COLO829 (cell line): ENCODE data around the gene NPPC.
"Not testable (repeated sequence)": the region's sequence is repeated elsewhere in the genome, so short reads cannot be mapped to it uniquely, and the experiment has no call there.

Source experiments
- DNase-seq: peaks from one replicate; pipeline ENCODE4 v3.0.0; 2012; ENCODE audit warnings: low spot score

NPPC gene

GRCh38 chr2:231926180-231926741 lies at the start of gene NPPC:
TSS of gene NPPC (minus strand) at chr2:231926396. CDS start at chr2:231926249, 147 bp downstream.
- DNase-seq, result no peak

GRCh38 chr2:231975001-231975400 lies 48.8 kb upstream of the NPPC start:
- DNase-seq, result no peak

GRCh38 chr2:231970461-231970860 lies 44.3 kb upstream of the NPPC start:
- DNase-seq, result no peak

- no peak for DNase-seq
Observed at GRCh38 chr2:231968820-231969219, 42.6 kb upstream of the NPPC start.

- no peak for DNase-seq
Observed at GRCh38 chr2:231966886-231967285, 40.7 kb upstream of the NPPC start.

- DNase-seq, result no peak
Observed at GRCh38 chr2:231965102-231965501, 38.9 kb upstream of the NPPC start.

GRCh38 chr2:231961349-231962166 lies 35.4 kb upstream of the NPPC start, which contains the start of gene DIS3L2:
TSS of gene DIS3L2 (plus strand) at chr2:231961713. CDS start at chr2:232014928, 53,215 bp downstream.
- DNase-seq, result peak; percentile 60

GRCh38 chr2:231960810-231961348 lies 34.7 kb upstream of the NPPC start:
- no peak for DNase-seq

GRCh38 chr2:231957913-231958763 lies 31.9 kb upstream of the NPPC start:
- no peak for DNase-seq

- DNase-seq, result no peak
Observed at GRCh38 chr2:231955758-231956472, 29.7 kb upstream of the NPPC start.

- DNase-seq, result no peak
Observed at GRCh38 chr2:231951452-231952035, 25.3 kb upstream of the NPPC start.

- no peak for DNase-seq
Observed at GRCh38 chr2:231947694-231948093, 21.5 kb upstream of the NPPC start.

GRCh38 chr2:231947112-231947511 lies 20.9 kb upstream of the NPPC start:
- DNase-seq, result not testable (repeated sequence)

GRCh38 chr2:231946241-231946814 lies 20.1 kb upstream of the NPPC start:
- no peak for DNase-seq

- DNase-seq, result no peak
Observed at GRCh38 chr2:231942180-231942579, 16.0 kb upstream of the NPPC start.

- no peak for DNase-seq
Observed at GRCh38 chr2:231941673-231942072, 15.5 kb upstream of the NPPC start.

- no peak for DNase-seq
Observed at GRCh38 chr2:231940795-231941194, 14.6 kb upstream of the NPPC start.

GRCh38 chr2:231939022-231939421 lies 12.8 kb upstream of the NPPC start:
- DNase-seq, result no peak

- DNase-seq, result no peak
Observed at GRCh38 chr2:231937057-231937456, 10.9 kb upstream of the NPPC start.

GRCh38 chr2:231936491-231936890 lies 10.3 kb upstream of the NPPC start:
- no peak for DNase-seq

GRCh38 chr2:231935815-231936214 lies 9.6 kb upstream of the NPPC start:
- DNase-seq, result no peak
